GM18517 (cell line): ENCODE results near the gene KCNQ2.

ENCODE experiments used
- ATAC-seq: cut with Tn5 transposase; IDR thresholded peaks from one replicate; pipeline ENCODE4 v1.9.1; 2021; ENCODE audit warnings: mild to moderate bottlenecking, moderate library complexity; ENCODE audit not compliant: unreplicated experiment

Gene KCNQ2

DNA sequence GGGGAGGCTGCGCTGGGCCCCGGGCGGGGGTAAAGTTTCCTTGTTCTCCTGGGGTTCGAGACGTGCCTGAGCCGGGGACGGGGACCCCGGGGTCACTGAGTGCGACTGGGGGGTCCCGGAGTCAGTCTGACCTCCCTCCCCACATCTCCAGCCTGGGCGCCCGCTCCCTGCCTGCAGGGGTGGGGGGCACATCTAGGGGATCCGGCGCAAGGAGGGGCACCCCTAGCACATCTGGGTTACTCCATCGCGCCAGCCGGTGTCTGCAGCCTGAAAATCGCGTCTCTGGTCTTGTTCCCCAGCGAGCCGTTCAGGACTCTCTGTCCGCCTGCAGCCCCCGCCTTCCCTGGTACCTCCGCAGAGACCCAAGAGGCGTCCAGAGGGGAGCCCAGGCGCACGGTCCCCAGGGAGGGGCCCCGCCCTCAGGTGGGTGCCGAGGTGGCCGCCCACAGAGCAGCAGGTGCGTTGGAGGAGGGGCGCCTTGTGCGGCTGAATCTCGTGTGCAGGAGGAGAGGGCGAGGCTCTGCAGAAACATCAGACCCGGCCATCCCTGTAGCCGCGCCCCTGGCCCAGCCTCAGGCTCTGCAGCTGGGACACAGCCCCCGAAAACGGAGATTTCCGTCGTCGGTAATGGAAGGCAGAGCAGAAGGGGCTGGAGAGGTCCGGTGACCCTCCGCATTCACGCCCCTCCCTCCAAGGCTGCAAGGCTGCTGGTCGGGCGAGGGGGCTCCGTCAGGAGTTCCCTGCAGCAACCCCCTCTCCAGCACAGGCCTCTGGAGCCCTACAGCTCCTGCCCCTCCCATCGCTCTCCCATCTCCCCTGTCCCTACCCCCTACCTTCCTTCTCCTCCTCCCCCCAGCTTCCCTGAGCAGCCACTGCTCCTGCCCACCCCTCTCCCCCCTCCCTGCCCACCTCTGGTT, 110.7 kb downstream of the KCNQ2 start:
- no peak for ATAC-seq

DNA sequence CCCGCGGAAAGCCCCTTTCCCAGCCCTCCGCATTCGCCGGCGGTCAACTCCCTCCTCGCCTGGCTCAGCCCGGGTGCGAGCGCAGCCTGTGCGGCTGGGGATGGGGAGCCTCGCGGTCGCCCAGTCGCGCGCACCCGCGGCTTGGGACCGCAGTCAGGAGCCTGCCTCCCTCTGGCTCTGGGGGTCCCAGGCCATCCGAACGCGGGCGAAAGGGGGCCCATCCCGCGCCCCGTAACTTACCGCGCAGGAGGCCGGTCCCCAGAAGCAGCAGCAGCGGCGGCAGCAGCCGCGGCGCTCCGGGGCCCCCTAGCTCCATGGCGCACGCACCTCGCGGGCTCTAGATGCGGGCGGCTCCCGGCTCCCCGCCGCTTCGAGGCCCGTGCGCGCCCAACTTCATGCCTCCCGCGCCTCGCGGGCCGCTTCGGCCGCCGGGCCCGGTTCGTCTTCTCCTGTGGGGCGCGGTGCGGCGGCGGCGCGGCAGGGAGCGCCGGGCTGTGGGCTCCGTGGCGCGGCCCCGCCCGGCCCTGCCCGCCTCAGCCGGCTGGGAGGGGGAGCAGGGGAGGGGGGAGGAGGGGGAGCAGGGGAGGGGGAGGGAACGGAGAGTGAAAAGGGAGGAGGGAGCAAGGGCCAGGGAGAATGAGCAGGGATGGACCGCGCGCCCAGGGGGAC, 111.5 kb downstream of the KCNQ2 start, which contains the start of gene CHRNA4:
TSS of gene CHRNA4 (minus strand) at position 500 of the 669 bp plus-strand sequence. CDS start at position 316, 184 bp downstream.
- ATAC-seq: no peak

DNA sequence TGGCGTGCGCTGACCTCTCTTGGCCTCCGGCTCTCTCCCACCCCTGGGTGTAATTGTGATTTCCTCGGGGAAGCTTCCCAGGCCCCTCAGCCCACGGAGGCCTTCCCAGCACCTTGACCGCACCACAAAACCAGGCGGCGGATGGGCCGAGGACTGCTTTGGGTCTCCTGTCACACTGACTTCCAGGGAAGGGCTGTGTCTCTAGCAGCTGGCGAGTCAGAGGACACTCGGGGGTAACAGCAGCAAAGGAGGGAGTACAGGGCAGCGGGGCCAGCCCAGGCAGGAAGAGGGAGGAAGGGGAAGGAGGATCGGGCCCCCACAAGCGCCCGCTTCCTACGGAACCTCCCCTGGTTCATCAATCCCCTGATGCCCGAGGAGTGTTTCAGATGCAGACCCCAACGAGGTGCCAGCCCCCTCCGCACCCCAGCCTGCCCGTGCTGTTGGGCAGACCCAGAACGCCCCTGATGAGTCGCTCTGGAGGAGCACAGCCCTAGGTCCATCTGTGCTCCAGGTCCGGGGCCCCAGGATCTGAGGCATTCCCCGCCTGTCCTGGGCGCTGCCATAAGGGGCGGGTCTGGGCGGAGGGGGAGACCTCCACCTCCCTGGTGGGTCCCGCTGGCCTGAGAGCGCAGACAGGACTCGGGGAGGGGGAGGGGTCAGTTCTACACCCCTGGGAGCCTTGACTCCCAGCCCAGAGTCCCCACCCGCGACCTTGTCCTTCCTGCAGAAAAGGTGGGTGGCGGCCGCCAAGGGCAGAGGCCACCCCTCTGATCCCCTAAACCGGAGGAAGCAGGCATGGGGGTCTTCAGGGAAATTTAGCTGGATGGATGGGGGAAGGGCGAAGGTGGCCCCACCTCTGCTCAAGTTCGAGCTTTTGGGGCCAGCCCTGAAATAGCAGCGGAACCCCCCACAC, 112.3 kb downstream of the KCNQ2 start:
- ATAC-seq: no peak

DNA sequence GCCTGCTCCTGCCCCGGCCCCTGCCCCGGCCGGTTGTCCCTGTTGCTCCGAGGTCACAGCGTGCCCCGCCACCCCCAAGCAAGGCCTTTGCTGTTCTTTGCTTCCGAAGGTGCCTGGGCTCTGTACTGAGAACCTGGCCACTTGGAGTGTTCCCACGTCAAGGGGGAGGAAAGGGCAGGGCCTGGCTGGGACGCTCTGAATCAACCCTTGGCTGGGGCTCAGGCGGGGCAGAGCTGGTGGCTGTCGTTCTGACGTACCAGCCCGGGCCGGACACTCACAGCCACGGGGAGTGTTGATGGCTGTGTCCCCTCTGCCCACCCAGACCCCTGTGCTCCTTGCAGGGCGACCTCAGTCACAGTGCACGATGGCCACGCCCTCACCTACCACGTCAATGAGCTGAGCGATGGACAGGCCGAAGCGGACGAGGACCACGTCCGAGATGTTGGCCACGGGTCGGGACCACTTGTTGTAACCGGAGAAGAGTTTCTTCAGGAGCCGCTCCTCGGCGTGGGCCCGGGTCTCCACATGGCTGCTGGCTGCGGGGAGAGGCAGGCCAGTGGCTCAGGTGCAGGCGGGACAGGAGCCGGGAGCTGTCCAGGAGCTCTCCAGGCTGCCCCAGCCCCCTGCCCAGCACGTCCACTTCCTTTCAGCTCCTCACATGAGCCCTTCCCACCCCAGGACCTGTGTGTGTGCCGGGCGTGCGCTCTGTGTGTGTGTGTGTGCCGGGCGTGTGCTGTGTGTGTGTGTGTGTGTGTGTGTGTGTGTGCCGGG, 113.1 kb downstream of the KCNQ2 start:
- ATAC-seq: no peak

DNA sequence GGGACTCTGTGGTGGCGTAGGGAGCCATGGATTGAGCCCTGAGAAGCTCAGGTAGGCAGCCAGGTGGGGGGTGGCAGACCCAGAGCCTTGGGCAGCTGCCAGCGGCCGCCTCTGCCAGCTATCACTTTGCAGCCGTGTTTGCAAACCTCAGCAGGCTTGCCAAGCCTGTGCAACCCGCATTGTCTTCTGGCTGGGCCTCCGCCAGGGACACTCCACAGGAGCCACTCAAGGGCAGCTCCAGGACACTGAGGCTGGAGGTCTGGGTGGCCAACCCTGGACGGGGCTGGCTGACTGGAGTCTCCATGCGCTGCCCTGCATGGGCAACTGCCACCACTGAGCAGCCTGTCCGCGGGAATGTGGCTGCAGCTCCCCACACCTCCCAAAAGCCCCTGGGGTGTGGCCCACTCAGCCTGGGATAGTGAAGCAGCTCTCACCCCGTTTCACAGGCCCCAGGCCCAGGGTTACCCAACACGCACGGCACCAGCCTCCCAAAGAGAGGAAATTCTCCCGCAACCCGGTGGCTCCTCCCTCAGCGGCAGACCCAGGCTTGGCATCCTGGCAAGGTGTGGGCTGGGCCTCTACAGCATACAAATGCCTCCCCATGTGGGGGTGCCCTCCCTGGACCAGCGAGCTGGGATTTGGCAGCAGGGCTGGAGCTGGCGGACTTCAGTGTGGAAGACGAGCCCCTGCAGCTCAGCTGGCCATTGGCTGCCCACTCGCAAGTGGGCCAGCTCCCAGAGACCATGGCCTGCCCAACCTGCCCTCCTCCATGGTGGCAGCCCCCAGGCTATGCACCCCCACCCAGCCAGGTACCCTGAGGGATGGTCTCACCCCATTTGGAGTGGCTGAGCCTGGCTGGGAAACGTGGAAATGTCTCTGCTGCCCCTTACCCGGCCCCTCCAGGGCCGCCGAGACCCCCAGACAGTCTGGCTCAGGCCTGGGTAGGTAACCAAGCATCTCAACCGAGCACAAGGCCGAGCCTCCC, 114.2 kb downstream of the KCNQ2 start:
- ATAC-seq: no peak

DNA sequence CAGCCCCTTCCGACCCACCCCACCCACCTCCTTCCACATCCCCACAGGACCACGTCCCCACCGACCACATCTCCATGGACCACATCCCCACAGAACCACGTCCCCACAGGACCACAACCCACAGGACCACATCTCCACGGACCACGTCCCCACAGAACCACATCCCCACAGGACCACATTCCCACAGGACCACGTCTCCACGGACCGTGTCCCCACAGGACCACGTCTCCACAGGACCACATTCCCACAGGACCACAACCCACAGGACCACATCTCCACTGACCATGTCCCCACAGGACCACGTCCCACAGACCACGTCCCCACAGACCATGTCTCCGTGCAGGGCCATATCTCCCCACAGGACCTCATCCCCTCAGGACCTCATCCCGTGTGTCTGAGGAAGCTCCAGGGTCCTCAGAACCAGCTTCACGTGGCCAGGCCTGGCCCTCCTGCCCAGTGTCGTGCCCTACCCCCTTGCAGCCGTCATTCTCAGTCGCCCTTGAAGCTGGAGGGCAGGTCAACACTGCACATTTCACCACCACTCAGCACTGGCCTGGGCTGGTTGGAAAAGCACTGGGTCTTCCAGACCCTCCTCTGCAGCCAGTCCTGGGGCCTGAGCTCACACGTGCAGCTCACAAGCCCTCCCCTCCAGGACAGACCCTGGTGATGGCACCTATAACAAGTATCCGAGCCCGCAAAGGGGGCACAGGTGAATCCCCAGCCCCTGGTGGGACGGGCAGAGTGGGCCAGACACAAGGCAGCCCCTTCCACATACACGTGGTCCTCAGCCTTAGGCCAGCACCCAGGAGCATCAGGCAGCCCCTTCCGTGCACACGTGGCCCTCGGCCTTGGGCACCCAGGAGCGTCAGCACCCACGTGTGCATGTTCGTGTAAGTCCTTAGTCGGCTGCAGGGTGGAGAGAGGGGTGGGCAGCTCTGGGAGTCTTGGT, 115.2 kb downstream of the KCNQ2 start:
- ATAC-seq: no peak

DNA sequence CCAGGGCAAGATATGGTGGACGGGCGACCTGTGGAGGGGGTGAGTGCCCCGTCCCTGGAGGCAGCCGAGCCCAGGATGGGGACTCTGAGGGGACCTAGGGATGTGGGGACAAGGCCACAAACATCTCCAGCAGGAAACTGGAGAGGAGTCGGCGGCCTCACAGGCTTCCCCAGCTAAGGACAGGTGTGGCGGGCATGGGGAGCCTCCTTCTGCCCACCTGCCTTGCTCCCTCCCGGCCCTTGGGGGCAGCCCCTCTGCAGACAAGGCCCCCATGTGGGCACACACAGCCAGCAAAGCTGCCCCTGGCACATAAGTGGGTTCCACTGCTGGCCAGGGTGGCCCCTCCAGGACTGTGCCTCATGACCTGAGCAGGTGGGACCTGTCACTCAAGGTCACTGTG, 115.9 kb downstream of the KCNQ2 start:
- no peak for ATAC-seq

DNA sequence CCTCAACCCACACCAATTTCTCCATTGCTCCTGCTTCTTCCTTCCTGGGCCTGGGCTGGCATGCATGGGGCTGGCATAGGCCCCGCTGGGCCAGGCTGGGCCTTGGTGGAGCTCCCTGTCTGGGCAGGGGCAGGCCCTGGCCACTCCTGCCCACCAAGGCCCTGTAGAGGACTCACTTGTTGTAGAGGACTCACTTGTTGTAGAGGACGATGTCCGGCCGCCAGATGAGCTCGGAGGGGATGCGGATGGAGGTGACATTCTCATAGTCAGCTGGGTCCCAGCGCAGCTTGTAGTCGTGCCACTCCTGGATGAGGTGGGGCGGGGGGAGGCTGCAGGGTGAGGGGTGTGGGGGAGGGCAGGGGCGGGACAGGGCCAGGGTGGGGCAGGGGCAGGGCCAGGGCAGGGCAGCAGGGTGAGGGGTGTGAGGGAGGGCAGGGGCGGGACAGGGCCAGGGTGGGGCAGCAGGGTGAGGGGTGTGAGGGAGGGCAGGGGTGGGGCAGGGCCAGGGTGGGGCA, 116.6 kb downstream of the KCNQ2 start:
- ATAC-seq: no peak

DNA sequence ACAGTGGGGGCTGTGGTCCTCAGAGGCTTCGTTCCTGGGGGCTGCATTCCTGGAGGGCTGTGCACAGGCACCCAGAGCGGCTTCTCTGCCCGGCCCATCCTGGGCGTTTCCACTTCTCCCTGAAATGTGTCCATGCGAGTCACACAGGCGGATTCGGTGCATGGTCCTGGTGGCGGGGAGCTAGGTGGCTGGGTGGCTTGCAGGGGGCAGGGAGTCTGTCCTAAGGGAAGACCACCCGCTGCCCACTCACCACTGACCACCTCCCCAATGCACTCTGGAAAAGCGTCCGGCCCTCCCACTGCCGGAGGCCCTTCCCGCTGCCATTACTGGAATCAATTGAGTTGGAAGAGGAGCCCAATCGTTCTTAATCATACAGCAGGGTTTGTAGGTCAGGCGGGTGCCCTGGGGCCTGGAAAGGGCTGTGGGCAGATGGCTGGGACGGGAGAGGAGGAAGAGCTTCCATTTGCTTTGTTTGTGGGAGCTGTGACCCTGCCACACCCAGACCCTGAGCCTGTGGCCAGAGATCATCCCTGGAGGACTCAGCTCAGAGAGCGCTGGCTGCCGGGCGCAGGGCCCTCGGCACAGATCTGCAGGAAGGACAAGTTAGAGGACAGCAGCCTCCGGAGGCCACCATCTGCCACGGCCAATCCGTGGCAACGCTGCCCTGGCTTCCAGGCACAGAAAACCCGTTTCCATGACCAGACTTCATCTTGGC, 117.7 kb downstream of the KCNQ2 start:
- ATAC-seq: no peak

DNA sequence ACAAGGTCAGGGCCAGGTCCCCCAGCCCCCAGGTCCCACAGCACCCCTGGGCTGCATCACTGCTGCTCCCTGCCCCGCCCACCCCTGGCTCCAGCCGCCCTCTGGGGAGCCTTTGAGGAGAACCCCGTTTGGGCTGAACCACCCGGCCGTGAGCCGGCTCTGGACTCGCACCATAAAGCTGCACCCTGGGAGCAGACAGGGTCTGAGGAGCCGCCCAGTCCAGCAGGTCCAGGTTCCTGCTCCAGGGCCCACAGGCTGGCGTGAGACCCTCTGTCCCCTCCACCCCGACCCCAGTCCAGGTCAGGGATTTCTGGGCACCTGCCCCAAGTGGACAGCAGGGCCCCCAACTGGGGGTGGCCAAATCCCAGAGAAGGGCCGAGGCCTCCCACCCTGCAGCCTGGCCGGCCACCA, 119.6 kb downstream of the KCNQ2 start:
- no peak for ATAC-seq

DNA sequence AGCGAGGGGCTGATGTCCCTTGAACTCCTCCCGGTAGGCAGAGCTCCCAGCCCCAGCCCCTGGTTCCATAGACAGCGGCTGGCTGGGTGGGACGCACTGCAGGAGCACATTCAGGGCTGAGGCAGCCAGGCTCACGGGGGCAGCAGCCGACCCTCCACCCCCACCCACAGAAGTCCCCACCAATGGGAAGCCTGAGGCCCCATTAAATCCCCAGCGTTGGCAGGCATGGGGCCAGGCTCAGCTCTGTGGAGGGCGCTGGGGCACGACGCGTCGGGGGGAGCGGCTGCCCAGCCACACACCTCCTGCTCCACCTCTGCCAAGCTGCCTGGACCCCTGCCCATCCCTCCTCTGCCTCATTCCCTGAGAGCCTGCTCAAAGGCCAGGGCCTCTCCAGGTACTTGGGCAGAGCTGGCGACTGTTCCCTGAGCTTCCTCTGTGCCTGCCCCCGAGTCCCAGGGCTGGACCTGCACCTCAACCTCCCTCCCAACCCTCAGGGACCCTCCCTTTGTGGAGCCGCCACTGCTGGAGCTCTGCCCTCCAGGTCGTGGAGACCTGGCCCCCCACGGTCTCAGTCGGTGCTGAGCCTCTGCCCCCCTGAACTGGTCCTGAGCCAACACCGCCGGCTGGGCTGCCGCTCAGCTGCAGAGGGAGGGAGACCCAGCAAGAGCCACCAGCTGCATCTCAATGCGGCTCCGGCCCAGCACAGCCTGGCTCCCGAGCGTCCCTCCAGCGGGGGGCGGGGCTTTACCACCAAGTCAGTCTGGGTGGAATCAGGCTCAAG, 120.5 kb downstream of the KCNQ2 start:
- no peak for ATAC-seq

DNA sequence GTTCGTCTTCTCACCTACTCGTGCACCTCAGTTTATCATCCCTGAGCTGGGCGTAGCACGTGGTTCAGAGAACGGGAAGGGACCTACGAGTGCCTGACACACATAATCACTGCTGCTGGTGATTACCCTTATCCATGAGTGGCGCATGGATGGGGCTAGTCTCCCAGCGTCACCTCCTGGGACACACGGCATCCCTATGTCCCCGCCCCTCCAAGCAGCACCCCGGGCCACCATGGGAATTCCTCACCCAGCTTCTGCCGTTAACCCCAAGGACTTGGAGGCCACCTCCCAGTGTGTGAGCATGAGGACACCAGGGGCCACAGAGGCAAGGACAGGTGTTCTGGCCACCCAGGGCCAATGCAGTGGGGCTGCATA, 121.1 kb downstream of the KCNQ2 start:
- no peak for ATAC-seq

DNA sequence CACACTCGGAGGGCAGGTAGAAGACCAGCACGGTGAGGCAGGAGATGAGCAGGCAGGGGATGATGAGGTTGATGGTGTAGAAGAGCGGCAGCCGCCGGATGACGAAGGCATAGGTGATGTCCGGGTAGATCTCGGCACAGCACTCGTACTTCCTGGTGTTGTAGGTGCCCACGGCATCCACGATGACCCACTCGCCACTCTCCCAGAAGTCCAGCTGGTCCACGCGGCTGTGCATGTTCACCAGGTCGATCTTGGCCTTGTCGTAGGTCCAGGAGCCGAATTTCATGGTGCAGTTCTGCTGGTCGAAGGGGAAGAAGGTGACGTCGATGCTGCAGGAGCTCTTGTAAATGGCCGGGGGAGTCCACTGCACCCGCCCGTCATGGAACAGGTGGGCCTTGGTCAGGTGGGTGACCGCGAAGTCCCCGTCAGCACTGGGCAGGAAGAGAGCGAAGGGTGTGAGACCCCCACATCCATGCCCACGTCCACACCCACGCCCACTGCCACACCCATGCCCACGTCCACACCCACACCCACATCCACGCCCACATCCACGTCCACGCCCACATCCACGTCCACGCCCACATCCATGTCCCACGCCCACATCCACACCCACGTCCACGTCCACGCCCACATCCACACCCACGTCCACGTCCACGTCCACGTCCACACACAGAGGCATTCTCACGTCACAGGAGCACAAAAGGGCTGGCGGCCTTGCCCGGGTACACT, 121.7 kb downstream of the KCNQ2 start:
- ATAC-seq: no peak
